Neural cell (in vitro differentiated cells): Measurements from ENCODE around the gene NPAS3. TPM values are rescaled to one million over a fixed set of nuclear protein-coding genes. Genes with fewer than 3 reads are reported as not detected.

Experiments used
- H2AFZ ChIP-seq: fragments of 200-600, 300-800 bp; sonication (generic), shearing (Covaris generic); 2 replicates; pipeline ENCODE4 v1.6.0; 2014; ENCODE audit warnings: low read depth, mild to moderate bottlenecking, antibody characterized with exemption, low read length, moderate library complexity
- H3F3A ChIP-seq: fragments of 200-600 bp; shearing (Covaris generic); 2 replicates; pipeline ENCODE4 v1.6.1; 2016; ENCODE audit warnings: mild to moderate bottlenecking, moderate library complexity, mixed read lengths, antibody characterized with exemption, low read length; ENCODE audit not compliant: insufficient read depth, poor library complexity, severe bottlenecking
- H3K27ac ChIP-seq: fragments of 200-600, 300-800 bp; sonication (generic), shearing (Covaris generic); 2 replicates; pipeline ENCODE4 v1.5.1; 2014; ENCODE audit warnings: mild to moderate bottlenecking, low read length, moderate library complexity
- H3K27me3 ChIP-seq: fragments of 300-800, 200-600 bp; sonication (generic), shearing (Covaris generic); 2 replicates; pipeline ENCODE4 v1.6.0; 2014; ENCODE audit warnings: mild to moderate bottlenecking, low read depth, low read length, moderate library complexity; ENCODE audit not compliant: insufficient read depth
- H3K36me3 ChIP-seq: fragments of 300-800, 200-600 bp; sonication (generic), shearing (Covaris generic); 2 replicates; pipeline ENCODE4 v1.5.1; 2014; ENCODE audit warnings: mild to moderate bottlenecking, antibody characterized with exemption, low read length, moderate library complexity; ENCODE audit not compliant: insufficient read depth
- H3K4me2 ChIP-seq: fragments of 300-800, 200-600 bp; sonication (generic), shearing (Covaris generic); 2 replicates; pipeline ENCODE4 v1.6.0; 2014; ENCODE audit warnings: mild to moderate bottlenecking, low read length
- H3K4me3 ChIP-seq: fragments of 300-800, 200-600 bp; sonication (generic), shearing (Covaris generic); 2 replicates; pipeline ENCODE4 v1.5.1; 2014; ENCODE audit warnings: mild to moderate bottlenecking, low read length, moderate library complexity
- H3K79me2 ChIP-seq: fragments of 200-600 bp; shearing (Covaris generic); replicated peaks from 2 replicates; pipeline ENCODE4 v1.6.0; 2014; ENCODE audit warnings: mild to moderate bottlenecking, low read length, moderate library complexity; ENCODE audit not compliant: insufficient read depth
- H3K9ac ChIP-seq: fragments of 300-800, 200-600 bp; sonication (generic), shearing (Covaris generic); 2 replicates; pipeline ENCODE4 v1.6.1; 2016; ENCODE audit warnings: mild to moderate bottlenecking, low read length, mixed read lengths
- H3K9me2 ChIP-seq: fragments of 200-600 bp; shearing (Covaris generic); 2 replicates; pipeline ENCODE4 v1.6.1; 2016; ENCODE audit warnings: mild to moderate bottlenecking, low read length, mixed read lengths; ENCODE audit not compliant: insufficient read depth
- H3K9me3 ChIP-seq: fragments of 200-600, 300-800 bp; sonication (generic), shearing (Covaris generic); 2 replicates; pipeline ENCODE4 v1.6.1; 2016; ENCODE audit warnings: mild to moderate bottlenecking, mixed run types, low read length, moderate library complexity, mixed read lengths
- H4K20me1 ChIP-seq: fragments of 200-600 bp; shearing (Covaris generic); 2 replicates; pipeline ENCODE4 v1.6.1; 2016; ENCODE audit warnings: mild to moderate bottlenecking, mixed run types; ENCODE audit not compliant: insufficient read depth
- CTCF ChIP-seq: fragments of 450-650 bp; IDR thresholded peaks from 2 replicates; pipeline ENCODE4 v1.5.1; 2014; ENCODE audit warnings: antibody characterized with exemption, mild to moderate bottlenecking, moderate library complexity; ENCODE audit not compliant: poor library complexity, severe bottlenecking
- EP300 ChIP-seq: fragments of 450-650 bp; conservative IDR thresholded peaks from 2 replicates; pipeline ENCODE4 v1.6.1; 2014; ENCODE audit warnings: antibody characterized with exemption, mild to moderate bottlenecking, moderate library complexity; ENCODE audit not compliant: poor library complexity, severe bottlenecking
- EZH2 ChIP-seq: fragments of 200-600, 300-800 bp; shearing (Covaris generic), sonication (generic); IDR thresholded peaks from 2 replicates; pipeline ENCODE4 v1.6.1; 2014; ENCODE audit warnings: antibody characterized with exemption, low read length, borderline replicate concordance, mild to moderate bottlenecking; ENCODE audit not compliant: insufficient read depth, poor library complexity, severe bottlenecking
- MXI1 ChIP-seq: fragments of 450-650 bp; conservative IDR thresholded peaks from 2 replicates; pipeline ENCODE4 v1.6.1; 2014; ENCODE audit warnings: antibody characterized with exemption, mild to moderate bottlenecking; ENCODE audit not compliant: poor library complexity, severe bottlenecking
- POLR2AphosphoS5 ChIP-seq: IDR thresholded peaks from 2 replicates; pipeline ENCODE4 v1.6.1; 2012
- RAD21 ChIP-seq: fragments of 450-650 bp; conservative IDR thresholded peaks from 2 replicates; pipeline ENCODE4 v1.6.1; 2014; ENCODE audit warnings: antibody characterized with exemption, mild to moderate bottlenecking, moderate library complexity
- REST ChIP-seq: IDR thresholded peaks from 2 replicates; pipeline ENCODE4 v1.6.1; 2012; ENCODE audit warnings: borderline replicate concordance
- SMC3 ChIP-seq: fragments of 450-650 bp; conservative IDR thresholded peaks from 2 replicates; pipeline ENCODE4 v1.6.1; 2014; ENCODE audit warnings: antibody characterized with exemption, mild to moderate bottlenecking, moderate library complexity; ENCODE audit not compliant: poor library complexity
- TAF1 ChIP-seq: IDR thresholded peaks from 2 replicates; pipeline ENCODE4 v1.6.1; 2012; ENCODE audit warnings: low read depth
- polyA plus RNA-seq: library from polyadenylated mRNA; depleted of rRNA; stranded (reverse); fragments of >200 nt; gene quantifications from 2 replicates; pipeline ENCODE4 v1.2.3, GENCODE V29; 2014

The NPAS3 gene
- polyA plus RNA-seq, 1 donor from 2014 or later: 1.3 TPM

- no peak overlapping the region for H3K4me2 ChIP-seq
- no peak overlapping the region for H3K9ac ChIP-seq
- TF ChIP-seq POLR2AphosphoS5 (no peak), EZH2 (no peak), REST (no peak), SMC3 (no peak), RAD21 (no peak), MXI1 (no peak), TAF1 (no peak), EP300 (no peak), CTCF (no peak)
- no peak overlapping the region for H3K27ac ChIP-seq
- no peaks in the 10 kb centered on the region for H4K20me1 ChIP-seq
- no peaks in the 10 kb centered on the region for H3K9me2 ChIP-seq
- H3F3A ChIP-seq: no peaks in the 10 kb centered on the region
- H3K36me3 ChIP-seq: no peaks in the 10 kb centered on the region
- H3K9me3 ChIP-seq: no peaks in the 10 kb centered on the region
- H3K27me3 ChIP-seq: no peaks in the 10 kb centered on the region
- no peaks in the 10 kb centered on the region for H3K79me2 ChIP-seq
- H3K4me3 ChIP-seq: no peak overlapping the region
- H2AFZ ChIP-seq: no peak overlapping the region
These were observed 714.6 kb downstream of the NPAS3 start for GRCh38 chr14:33653308-33653695.

- H3K36me3 ChIP-seq: no peaks in the 10 kb centered on the region
- H4K20me1 ChIP-seq: no peaks in the 10 kb centered on the region
- no peak overlapping the region for H3K27ac ChIP-seq
- H3K4me3 ChIP-seq: no peak overlapping the region
- H3K27me3 ChIP-seq: no peaks in the 10 kb centered on the region
- no peak overlapping the region for H3K9ac ChIP-seq
- TF ChIP-seq EP300 (no peak), SMC3 (no peak), POLR2AphosphoS5 (no peak), RAD21 (no peak), EZH2 (no peak), REST (no peak), TAF1 (no peak), CTCF (no peak), MXI1 (no peak)
- H3K9me3 ChIP-seq: no peaks in the 10 kb centered on the region
- no peaks in the 10 kb centered on the region for H3F3A ChIP-seq
- no peaks in the 10 kb centered on the region for H3K79me2 ChIP-seq
- no peak overlapping the region for H3K4me2 ChIP-seq
- no peaks in the 10 kb centered on the region for H3K9me2 ChIP-seq
- no peak overlapping the region for H2AFZ ChIP-seq
These were observed 716.7 kb downstream of the NPAS3 start for GRCh38 chr14:33655421-33655820.
